Measurements from ENCODE around the gene RYR1.

RYR1 gene

DNA sequence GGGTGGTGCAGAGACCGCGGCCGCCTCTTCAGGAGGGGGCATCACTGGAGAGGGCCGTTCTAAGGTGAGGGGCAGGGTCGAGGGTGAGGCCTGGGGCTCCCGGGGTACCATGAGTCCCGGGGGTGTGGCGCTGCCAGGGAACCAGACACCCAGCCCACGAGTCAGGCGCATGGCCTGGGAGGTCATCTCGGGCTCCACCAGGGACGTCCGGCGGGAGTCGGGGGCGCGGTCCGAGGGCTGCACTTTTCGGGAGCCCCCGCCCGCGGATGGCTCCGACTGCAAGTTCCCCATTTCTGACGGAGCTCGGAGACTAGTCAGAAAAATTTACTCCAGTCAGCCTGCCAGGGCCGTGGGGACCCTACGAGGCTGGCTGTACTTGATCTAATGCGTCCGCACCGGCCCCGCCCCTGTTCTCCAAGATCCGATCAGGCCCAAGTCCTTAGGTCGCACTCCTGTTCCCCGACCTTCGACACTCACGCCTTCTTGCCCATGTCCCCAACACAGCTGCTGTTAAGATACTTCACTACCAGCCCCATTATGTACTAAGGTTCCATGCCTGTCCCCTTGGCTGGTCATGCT is 46.4 kb upstream of the RYR1 start:
- no peak for DNase-seq (ENCODE audit: low read depth)
- TF ChIP-seq CTCF (conservative IDR thresholded peaks at IDR 0.05; ENCODE audit: low read depth, low read length), result no peak
- peak overlapping the region; percentile 99 for H3K4me3 ChIP-seq (ENCODE audit: low read length)

DNA sequence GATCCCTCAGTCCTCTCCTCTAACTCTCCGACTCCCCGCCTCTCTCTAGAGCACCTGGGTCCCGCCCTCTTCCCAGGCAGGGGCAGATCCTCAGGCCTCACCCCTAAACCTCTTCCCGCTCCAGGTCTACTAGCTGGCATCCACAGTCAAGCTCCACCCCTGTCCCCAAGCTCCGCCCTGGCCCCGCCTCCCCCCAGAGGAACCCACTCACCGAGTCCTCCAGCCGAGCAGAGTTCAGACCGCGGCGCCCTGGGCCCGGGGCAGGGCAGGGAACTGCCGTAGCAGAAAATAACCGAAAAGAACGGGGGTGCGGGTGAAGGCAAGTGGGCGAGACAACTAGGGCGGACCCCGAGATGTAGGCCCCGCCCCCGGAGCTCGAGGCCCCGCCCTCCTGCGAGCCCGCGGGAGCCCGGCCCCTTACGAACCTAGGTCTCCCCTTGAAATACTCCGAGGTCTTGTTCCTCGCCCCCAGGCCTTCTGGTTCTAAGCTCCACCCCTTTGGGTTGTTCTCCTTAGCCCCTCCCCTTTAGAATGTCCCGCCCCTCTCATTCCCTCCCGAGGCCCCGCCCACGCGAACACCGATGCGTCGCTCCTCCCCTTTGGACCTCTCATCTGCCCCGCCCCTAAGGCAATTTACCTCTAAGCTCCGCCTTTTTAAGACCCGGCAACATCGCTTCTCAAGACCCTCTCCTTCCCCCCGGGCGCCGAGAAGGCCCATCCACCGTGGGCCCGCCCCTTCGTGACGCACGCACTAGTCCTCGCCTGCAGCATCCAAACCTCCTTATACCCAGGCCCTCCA is 45.7 kb upstream of the RYR1 start, which contains the start of gene GGN:
Gene GGN, minus strand, starts transcription at position 485 of the 799 bp plus-strand sequence. CDS start 773 bp downstream, outside the sequence.
- TF ChIP-seq CTCF (conservative IDR thresholded peaks at IDR 0.05; ENCODE audit: low read depth, low read length), result no peak
- DNase-seq (ENCODE audit: low read depth), result peak; percentile 85
- H3K4me3 ChIP-seq (ENCODE audit: low read length), result peak within 1 kb of the TSS; percentile 99

DNA sequence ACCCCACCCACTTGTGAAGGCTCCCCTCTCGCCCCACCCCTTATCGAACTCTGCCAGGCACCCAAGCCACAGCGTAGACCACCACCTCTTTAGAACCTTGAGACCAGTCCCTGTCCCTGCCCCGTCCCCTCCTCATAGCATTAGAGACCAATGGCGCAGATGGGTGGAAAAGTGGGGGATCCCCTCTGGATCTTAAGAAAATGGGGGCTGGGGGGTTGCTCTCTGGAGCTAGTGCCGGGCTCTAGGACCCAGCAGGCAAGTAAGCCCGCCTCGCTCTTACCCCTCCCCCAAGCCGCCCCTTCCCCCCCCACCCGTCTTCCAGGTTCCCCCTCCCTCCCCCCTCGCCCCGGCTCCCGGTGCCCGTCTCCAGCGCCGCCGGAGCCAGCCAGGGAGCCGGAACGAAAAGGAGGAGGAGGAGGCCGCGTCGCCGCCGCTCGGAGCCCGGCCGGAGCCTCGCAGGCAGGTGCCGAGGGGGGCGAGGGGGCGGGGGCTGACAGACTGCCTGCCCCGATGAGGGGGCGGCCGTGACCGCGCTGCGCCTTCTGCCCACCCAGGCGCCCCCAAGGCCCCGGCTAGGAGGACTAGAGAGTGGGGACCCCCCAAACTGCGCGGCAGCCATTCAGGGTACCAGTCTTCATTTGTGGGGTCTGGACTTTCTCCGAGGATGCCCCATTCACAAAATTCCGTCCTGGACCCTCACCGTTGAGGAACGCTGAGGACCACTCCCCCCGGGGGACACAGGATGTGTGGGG is 45.0 kb upstream of the RYR1 start, which contains the start of gene SPRED3:
Gene SPRED3, plus strand, starts transcription at position 349 of the 752 bp plus-strand sequence. CDS start 1,606 bp downstream, outside the sequence.
- TF ChIP-seq CTCF (conservative IDR thresholded peaks at IDR 0.05; ENCODE audit: low read depth, low read length), result no peak
- DNase-seq (ENCODE audit: low read depth), result no peak
- peak within 1 kb of the TSS; percentile 99 for H3K4me3 ChIP-seq (ENCODE audit: low read length)

DNA sequence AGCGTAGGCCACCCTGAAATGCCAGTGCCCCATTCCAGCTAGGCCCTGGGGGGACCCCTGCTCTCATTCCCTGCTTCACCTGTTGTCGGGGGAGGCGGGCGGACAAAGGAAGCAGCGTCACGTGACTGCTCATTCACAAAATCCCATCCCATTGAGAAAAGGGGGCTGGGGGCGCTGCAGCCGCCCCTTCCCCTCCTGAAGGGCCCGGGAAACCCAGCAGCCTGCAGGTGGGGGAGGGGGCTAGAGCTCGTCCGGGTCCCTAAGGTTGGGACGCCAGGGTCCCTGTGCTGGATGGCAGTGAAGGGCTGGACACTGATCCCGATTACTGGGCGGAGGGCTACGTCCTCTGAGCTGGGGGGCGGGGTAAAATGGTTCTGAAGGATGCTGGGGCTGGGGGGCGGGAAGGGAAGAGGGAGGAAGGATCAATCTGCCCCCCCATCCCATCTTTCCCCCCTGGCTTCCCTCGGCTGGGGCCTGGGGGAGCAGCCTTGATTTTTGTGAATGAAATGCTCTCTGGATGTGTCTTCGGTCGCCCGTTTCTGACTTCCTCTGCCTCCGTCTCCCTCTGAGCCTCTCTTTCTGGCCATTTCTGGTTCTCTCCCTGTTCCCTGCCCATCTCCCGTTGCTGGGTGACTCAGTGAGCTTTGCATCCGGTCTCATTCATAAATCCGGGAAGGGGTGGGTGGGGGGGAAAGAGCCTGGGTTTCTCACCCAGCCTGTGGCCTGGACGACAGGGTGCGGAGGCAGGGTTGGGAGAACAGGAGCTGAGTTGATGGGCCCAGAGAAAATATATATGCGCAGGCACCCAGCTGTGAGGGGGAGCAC is 44.2 kb upstream of the RYR1 start:
- peak overlapping the region; percentile 99 for H3K4me3 ChIP-seq (ENCODE audit: low read length)
- TF ChIP-seq CTCF (conservative IDR thresholded peaks at IDR 0.05; ENCODE audit: low read depth, low read length), result no peak
- no peak for DNase-seq (ENCODE audit: low read depth)

DNA sequence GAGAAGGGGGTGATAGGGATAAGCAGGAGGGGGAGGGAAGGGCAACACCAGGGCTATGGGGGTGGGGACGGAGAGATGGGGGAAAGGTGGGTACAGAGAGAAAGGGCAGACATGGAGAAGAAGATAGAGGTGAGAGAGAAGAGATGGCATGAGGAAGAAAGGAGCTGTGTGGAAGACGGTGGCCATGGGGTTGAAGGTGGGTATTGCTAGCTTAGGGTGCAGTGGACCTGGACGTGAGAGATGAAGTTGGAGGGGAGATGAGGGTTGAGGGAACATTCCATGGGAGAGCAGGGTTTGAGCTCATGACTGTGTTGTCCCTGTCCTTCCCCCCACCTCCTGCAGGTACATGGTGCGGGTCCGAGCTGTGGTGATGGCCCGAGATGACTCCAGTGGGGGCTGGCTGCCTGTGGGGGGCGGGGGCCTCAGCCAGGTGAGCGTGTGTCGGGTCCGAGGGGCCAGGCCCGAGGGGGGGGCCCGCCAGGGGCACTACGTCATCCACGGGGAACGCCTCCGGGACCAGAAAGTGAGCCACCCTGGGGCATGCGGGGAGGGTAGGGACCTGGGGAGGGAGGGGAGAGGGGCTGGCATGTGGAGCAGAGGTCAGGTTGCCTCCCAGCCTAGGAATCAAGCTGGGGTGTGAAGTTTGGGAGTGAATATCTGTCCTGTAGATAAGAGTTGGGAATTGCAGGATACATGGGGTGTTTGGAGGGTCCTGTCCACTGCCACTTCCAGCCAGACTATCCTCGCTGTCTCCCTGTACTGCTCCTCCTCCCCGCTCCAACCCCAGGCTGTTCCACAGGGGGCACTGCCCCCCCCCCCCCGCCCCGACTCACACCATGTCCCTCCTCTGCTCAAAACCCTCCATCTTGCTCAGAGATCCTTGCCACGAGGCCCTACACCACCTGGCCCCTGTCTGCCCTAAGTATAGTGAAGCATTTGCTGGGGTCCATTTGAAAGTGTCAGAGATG is 43.2 kb upstream of the RYR1 start:
- H3K4me3 ChIP-seq (ENCODE audit: low read length), result peak overlapping the region; percentile 99
- DNase-seq (ENCODE audit: low read depth), result no peak
- TF ChIP-seq CTCF (conservative IDR thresholded peaks at IDR 0.05; ENCODE audit: low read depth, low read length), result no peak
